GM18868 (cell line): Measurements from ENCODE around the gene ZNF71.
"Not testable (repeated sequence)": the region's sequence is repeated elsewhere in the genome, so short reads cannot be mapped to it uniquely, and the experiment has no call there.

Experiments
- ATAC-seq: cut with Tn5 transposase; IDR thresholded peaks from one replicate; pipeline ENCODE4 v1.9.1; 2021; ENCODE audit warnings: mild to moderate bottlenecking, moderate library complexity; ENCODE audit not compliant: unreplicated experiment

The ZNF71 gene

GRCh38 chr19:56619121-56619520, 24.0 kb downstream of the ZNF71 start:
- ATAC-seq, result no peak

GRCh38 chr19:56622374-56622773, 27.3 kb downstream of the ZNF71 start:
- ATAC-seq, result no peak

GRCh38 chr19:56623006-56623405, 27.9 kb downstream of the ZNF71 start:
- ATAC-seq, result no peak

GRCh38 chr19:56625708-56626107, 30.6 kb downstream of the ZNF71 start:
- ATAC-seq, result no peak

- ATAC-seq, result no peak
Observed at GRCh38 chr19:56633021-56633420, 37.9 kb downstream of the ZNF71 start.

GRCh38 chr19:56637976-56638555, 43.0 kb downstream of the ZNF71 start:
- ATAC-seq, result no peak

- no peak for ATAC-seq
Observed at GRCh38 chr19:56639217-56639616, 44.1 kb downstream of the ZNF71 start.

- no peak for ATAC-seq
Observed at GRCh38 chr19:56642711-56643459, 47.8 kb downstream of the ZNF71 start, which contains the start of gene SMIM17. TSS of gene SMIM17 (plus strand) at chr19:56643159. CDS start at chr19:56645668, 2,509 bp downstream.

GRCh38 chr19:56643460-56643955, 48.4 kb downstream of the ZNF71 start:
- no peak for ATAC-seq

GRCh38 chr19:56654151-56654550, 59.0 kb downstream of the ZNF71 start:
- ATAC-seq, result no peak

- no peak for ATAC-seq
Observed at GRCh38 chr19:56660381-56661107, 65.4 kb downstream of the ZNF71 start.

- no peak for ATAC-seq
Observed at GRCh38 chr19:56661248-56661647, 66.1 kb downstream of the ZNF71 start.

- ATAC-seq, result no peak
Observed at GRCh38 chr19:56663931-56664500, 68.9 kb downstream of the ZNF71 start.

GRCh38 chr19:56664511-56664910, 69.4 kb downstream of the ZNF71 start:
- ATAC-seq, result no peak

GRCh38 chr19:56667311-56667870, 72.3 kb downstream of the ZNF71 start:
- no peak for ATAC-seq

GRCh38 chr19:56668676-56669075, 73.6 kb downstream of the ZNF71 start:
- ATAC-seq, result no peak

- no peak for ATAC-seq
Observed at GRCh38 chr19:56670401-56670960, 75.4 kb downstream of the ZNF71 start.

GRCh38 chr19:56670961-56671612, 76.0 kb downstream of the ZNF71 start:
- ATAC-seq, result no peak

GRCh38 chr19:56671613-56671994, 76.5 kb downstream of the ZNF71 start, which contains the start of gene ZNF835:
TSS of gene ZNF835 (minus strand) at chr19:56671757. CDS start at chr19:56665198, 6,559 bp downstream.
- no peak for ATAC-seq

- ATAC-seq, result not testable (repeated sequence)
Observed at GRCh38 chr19:56672610-56673009, 77.5 kb downstream of the ZNF71 start.
